Fibroblast of pulmonary artery (primary cell): ENCODE results near the gene LARGE2.
"Not testable (repeated sequence)": the region's sequence is repeated elsewhere in the genome, so short reads cannot be mapped to it uniquely, and the experiment has no call there.

ENCODE experiments used
- DNase-seq: peaks from one replicate; pipeline ENCODE4 v3.0.0-alpha.2; 2010; ENCODE audit warnings: low read depth
- H3K4me3 ChIP-seq: replicated peaks from 2 replicates; pipeline ENCODE4 v1.5.1; 2011; ENCODE audit warnings: low read depth, mild to moderate bottlenecking, control low read depth, low read length, moderate library complexity
- TF ChIP-seq, protein P1 (sequence below): IDR thresholded peaks from 2 replicates; pipeline ENCODE4 v1.5.1; 2011; ENCODE audit warnings: mild to moderate bottlenecking, control low read depth, low read length, inconsistent platforms; ENCODE audit errors: missing control alignments

Gene LARGE2

DNA sequence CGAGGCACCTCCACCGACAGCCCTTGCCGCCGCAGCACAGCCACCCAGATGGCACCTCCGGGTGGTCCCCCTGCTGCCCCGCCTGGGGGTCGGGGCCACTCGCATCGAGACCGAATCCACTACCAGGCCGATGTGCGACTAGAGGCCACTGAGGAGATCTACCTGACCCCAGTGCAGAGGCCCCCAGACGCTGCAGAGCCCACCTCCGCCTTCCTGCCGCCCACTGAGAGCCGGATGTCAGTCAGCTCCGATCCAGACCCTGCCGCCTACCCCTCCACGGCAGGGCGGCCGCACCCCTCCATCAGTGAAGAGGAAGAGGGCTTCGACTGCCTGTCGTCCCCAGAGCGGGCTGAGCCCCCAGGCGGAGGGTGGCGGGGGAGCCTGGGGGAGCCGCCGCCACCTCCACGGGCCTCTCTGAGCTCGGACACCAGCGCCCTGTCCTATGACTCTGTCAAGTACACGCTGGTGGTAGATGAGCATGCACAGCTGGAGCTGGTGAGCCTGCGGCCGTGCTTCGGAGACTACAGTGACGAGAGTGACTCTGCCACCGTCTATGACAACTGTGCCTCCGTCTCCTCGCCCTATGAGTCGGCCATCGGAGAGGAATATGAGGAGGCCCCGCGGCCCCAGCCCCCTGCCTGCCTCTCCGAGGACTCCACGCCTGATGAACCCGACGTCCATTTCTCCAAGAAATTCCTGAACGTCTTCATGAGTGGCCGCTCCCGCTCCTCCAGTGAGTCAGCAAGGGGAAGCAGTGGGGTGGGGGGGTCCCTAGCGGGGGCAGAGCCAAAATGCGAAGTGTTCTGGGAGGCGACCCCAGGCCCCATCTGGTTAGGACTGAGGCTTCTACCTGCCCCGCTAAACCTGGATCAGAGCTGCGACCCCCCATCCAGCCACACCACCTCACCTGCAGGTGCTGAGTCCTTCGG lies 19.7 kb upstream of the LARGE2 start:
- TF ChIP-seq, protein P1, sequence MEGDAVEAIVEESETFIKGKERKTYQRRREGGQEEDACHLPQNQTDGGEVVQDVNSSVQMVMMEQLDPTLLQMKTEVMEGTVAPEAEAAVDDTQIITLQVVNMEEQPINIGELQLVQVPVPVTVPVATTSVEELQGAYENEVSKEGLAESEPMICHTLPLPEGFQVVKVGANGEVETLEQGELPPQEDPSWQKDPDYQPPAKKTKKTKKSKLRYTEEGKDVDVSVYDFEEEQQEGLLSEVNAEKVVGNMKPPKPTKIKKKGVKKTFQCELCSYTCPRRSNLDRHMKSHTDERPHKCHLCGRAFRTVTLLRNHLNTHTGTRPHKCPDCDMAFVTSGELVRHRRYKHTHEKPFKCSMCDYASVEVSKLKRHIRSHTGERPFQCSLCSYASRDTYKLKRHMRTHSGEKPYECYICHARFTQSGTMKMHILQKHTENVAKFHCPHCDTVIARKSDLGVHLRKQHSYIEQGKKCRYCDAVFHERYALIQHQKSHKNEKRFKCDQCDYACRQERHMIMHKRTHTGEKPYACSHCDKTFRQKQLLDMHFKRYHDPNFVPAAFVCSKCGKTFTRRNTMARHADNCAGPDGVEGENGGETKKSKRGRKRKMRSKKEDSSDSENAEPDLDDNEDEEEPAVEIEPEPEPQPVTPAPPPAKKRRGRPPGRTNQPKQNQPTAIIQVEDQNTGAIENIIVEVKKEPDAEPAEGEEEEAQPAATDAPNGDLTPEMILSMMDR: no peak
- no peak overlapping the region for H3K4me3 ChIP-seq

DNA sequence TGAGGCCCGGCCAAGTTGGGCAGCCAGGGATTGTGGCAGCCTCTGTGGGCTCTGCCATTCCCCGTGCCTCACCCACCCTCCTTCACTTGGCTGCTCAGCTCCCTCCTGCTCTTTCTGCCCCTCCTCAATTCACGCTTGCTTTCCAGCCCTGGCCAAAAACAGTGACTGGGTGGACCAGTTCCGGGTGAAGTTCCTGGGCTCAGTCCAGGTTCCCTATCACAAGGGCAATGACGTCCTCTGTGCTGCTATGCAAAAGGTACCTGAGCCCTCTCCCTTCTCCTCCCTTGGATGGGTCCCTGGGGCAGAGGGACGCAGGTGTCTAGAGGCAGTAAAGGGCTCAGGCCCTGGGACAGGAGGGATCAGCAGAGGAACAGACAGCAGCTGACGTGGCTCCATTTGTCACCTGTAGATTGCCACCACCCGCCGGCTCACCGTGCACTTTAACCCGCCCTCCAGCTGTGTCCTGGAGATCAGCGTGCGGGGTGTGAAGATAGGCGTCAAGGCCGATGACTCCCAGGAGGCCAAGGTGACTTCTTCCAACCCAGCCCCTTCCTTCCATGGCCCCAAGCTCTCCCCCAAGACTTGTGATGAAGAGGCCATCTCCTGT lies 18.0 kb upstream of the LARGE2 start:
- TF ChIP-seq, protein P1: no peak
- H3K4me3 ChIP-seq: no peak overlapping the region
- no peak for DNase-seq

More for the DNA sequence above, 19.7 kb upstream of the LARGE2 start:
- no peak for DNase-seq

DNA sequence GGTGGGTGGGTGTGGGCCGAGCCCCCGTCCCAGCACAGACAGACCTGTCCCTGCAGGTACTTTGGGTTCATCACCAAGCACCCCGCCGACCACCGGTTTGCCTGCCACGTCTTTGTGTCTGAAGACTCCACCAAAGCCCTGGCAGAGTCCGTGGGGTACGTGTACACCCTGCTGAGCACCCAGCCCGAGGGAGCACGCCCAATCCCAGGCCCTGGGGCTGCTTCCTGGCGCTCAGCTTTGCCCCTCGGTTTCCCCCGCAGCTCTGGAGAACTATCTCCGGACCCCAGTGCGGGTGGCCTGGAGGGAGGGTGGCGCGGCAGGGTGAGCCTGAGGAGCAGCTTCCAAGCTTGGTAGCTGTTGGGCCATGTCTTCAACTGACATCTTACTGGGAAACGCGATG lies 17.4 kb upstream of the LARGE2 start:
- TF ChIP-seq, protein P1: no peak
- DNase-seq: no peak
- H3K4me3 ChIP-seq: no peak overlapping the region

DNA sequence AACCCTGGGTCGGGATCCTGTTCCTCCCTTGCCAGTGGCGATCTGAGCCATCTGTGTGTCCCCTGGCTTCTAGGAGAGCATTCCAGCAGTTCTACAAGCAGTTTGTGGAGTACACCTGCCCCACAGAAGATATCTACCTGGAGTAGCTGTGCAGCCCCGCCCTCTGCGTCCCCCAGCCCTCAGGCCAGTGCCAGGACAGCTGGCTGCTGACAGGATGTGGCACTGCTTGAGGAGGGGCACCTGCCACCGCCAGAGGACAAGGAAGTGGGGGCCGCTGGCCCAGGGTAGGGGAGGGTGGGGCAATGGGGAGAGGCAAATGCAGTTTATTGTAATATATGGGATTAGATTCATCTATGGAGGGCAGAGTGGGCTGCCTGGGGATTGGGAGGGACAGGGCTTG lies 16.9 kb upstream of the LARGE2 start:
- not testable (repeated sequence) for H3K4me3 ChIP-seq, DNase-seq

DNA sequence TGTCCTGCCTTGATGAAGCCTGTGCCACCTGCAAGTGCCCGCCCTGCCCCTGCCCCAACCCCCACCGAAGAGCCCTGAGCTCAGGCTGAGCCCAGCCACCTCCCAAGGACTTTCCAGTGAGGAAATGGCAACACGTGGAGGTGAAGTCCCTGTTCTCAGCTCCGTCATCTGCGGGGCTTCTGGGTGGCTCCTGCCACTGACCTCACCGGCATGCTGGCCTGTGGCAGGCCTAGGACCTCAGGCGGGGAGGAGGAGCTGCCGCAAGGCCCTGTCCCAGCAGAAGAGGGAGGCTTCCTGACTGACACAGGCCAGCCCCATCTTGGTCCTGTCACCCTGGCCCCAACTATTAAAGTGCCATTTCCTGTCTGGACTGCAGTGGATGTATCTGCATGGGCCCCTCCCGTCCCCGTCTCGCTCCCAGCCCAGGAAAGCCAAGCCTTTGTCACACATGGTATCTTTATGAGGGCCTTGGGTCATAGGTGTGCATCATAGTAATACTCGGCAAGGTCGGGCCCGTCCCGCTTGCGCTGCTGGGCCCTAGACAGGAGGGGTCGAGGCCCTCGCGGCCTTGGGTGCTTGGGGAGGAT lies 16.3 kb upstream of the LARGE2 start:
- no peak overlapping the region for H3K4me3 ChIP-seq
- TF ChIP-seq, protein P1: no peak
- no peak for DNase-seq

DNA sequence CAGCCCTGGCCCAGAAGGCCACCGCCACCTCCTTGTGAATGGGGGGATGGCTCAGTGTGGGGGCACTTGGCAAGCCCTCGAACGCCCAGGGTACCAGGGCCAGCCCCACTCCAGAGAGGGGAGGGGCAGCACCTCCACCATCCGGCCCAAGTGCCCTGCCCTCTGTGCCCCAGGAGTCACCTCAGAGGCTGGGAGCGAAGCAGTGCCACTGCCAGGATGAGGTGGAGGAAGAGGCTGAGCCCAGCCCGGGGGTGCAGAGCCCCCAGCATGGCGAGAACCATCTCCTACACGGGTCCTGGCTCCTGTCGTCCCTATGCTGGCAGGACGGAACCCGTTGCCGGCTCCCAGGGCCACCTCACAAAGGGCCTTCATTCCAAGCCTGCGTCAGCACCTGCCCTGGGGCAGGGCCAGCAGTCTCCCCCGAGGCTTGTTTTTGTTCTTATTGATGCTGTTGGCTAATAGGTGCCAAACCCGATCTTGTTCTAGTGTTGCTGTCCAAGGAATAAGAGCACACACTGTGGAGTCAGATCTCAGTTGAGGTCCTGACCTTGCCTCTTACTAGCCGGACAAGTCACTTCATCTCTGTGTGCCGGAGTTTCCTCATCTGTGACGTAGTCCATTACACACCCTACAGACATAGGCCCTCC lies 15.4 kb upstream of the LARGE2 start, which contains the start of gene FREY1:
Gene FREY1 (minus strand): TSS at position 307 of the 647 bp plus-strand sequence. CDS start 26 bp downstream, at position 281.
- no peak within 1 kb of the TSS for H3K4me3 ChIP-seq
- TF ChIP-seq, protein P1: no peak
- DNase-seq: no peak

DNA sequence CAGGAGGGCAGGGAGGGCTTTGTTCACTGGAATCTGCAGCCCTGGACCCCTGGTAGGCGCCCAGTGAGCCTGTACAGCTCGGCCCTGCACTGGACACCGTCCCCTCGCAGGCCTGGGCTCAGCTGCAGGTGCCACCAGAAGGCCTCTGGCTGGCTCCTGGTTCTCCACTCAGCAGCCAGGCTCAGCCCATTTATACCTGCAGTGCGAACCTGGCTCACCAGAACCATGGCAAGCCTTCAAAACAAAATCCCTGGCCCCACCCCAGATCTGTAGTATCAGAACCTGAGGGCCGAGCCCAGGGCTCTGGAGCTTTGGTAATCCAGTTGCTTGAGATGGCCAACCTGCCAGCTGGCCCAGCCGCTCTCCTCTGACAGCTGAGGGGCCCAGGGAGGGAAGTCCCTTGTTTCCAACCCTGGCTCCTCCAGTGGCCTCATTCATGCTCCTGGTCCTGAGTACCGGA lies 14.5 kb upstream of the LARGE2 start:
- no peak overlapping the region for H3K4me3 ChIP-seq
- TF ChIP-seq, protein P1: no peak
- DNase-seq: no peak
